Mucosa of descending colon (tissue), 3 donors: ENCODE data around the gene BIRC7. TPM values are rescaled to one million over a fixed set of nuclear protein-coding genes. Genes with fewer than 3 reads are reported as not detected.

Source experiments
- ATAC-seq: fragments of 200-7000 bp; cut with Tn5 transposase; one replicate; pipeline ENCODE4 v1.9.1; 2020; ENCODE audit warnings: mild to moderate bottlenecking, moderate library complexity
- DNase-seq, 3 donors: peaks; one replicate each; pipeline ENCODE4 v3.0.0-alpha.2; 2020
- H3K36me3 ChIP-seq: fragments of 200-600 bp; one replicate; pipeline ENCODE4 v1.8.0; 2021; ENCODE audit warnings: low read depth, mild to moderate bottlenecking
- H3K4me1 ChIP-seq: fragments of 200-600 bp; one replicate; pipeline ENCODE4 v1.8.0; 2021; ENCODE audit warnings: low read depth, mild to moderate bottlenecking
- H3K4me3 ChIP-seq: fragments of 200-600 bp; one replicate; pipeline ENCODE4 v1.8.0; 2021; ENCODE audit warnings: mild to moderate bottlenecking
- H3K9me3 ChIP-seq: fragments of 200-600 bp; one replicate; pipeline ENCODE4 v1.8.0; 2021; ENCODE audit warnings: mild to moderate bottlenecking
- CTCF ChIP-seq: fragments of 200-600 bp; IDR thresholded peaks from one replicate; pipeline ENCODE4 v1.8.0; 2022; ENCODE audit warnings: antibody characterized with exemption, mild to moderate bottlenecking
- intact Hi-C, 2 donors: fragments of 100-400 bp; cut with DNase I in 1 of 2; cut with micrococcal nuclease in 1 of 2; formaldehyde crosslinking; loops; one replicate each; pipeline versions ENCODE4 v1.11.0 to v1.11.1; 2022; cut with DNase I, micrococcal nuclease
- total RNA-seq, 3 donors: library from RNA; stranded (reverse); fragmentation: NEBNext Ultra II Directional in 2 of 3; extraction: Animal tissue kit (Norgen Biotek cat#: 25700) in 2 of 3; gene quantifications; one replicate each; pipeline versions ENCODE4 v1.2.1 to v1.2.4, GENCODE V29; 2021 to 2023
- donor health status: DM: no; HTN: no; CAD: no; lungs with moderate emphysema.
- donor health status: DM: no; HTN: no; CAD: no.
- donor health status: DM: no; HTN: yes; CAD: no.

BIRC7 gene
- total RNA-seq, 3 donors from 2014 or later = 0.22 TPM; not detected in 2

GRCh38 chr20:63192721-63193120 is 43.0 kb upstream of the BIRC7 start:
- no peaks in the 10 kb centered on the region for H3K4me1 ChIP-seq
- DNase-seq = peak in 1 of 3 donors; percentile 27
- H3K9me3 ChIP-seq = no peaks in the 10 kb centered on the region
- no peaks in the 10 kb centered on the region for H3K36me3 ChIP-seq
- no peak for TF ChIP-seq CTCF
- no peak for ATAC-seq
- no peak overlapping the region for H3K4me3 ChIP-seq
- intact Hi-C loops = no loop called here

GRCh38 chr20:63194007-63194796 is 41.5 kb upstream of the BIRC7 start:
- H3K4me1 ChIP-seq = no peaks in the 10 kb centered on the region
- peak in 1 of 3 donors; percentile 4 for DNase-seq
- H3K36me3 ChIP-seq = no peaks in the 10 kb centered on the region
- no peak overlapping the region for H3K4me3 ChIP-seq
- no peak for TF ChIP-seq CTCF
- no peak for ATAC-seq
- no peaks in the 10 kb centered on the region for H3K9me3 ChIP-seq
- intact Hi-C loops = no loop called here

- intact Hi-C loops = no loop called here
- Histone ChIP-seq H3K4me3 (no peak overlapping the region), H3K36me3 (no peaks in the 10 kb centered on the region), H3K4me1 (no peaks in the 10 kb centered on the region), H3K9me3 (no peaks in the 10 kb centered on the region)
- DNase-seq (no peak), ATAC-seq (no peak)
- no peak for TF ChIP-seq CTCF
Measured at GRCh38 chr20:63194797-63195173, 40.9 kb upstream of the BIRC7 start.

DNA sequence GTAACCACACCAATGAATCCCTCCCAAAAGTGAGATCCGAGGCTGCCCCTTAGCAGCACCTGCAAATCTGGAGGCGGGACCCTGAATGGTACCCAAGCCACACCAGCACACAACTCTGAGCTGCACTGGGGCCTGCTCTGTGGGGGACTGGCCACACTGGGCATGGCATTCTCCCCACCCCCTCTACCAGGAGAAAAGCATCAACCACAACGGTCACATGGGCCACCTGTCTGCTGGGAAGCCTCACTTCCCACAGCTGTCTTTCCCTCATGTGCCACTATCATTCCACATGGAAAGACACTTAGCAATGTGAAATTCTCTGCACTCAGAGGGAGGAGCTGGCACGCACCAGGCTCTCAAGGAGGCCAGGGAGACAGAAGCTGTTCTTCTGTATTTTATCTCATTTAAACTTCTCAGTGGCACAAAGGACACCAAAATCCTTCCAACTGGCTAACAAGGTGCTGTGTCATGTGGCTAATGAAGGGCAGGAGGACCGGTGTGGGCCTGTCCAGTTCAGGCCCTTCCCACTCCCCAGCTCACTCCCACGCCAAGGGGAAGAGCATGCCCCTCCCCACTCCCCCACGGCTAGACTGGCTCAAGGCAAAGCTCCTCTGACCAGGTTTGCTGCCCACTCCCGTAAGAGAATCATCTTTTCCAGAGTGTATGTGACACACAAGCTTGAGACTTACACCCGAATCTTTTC is 38.8 kb upstream of the BIRC7 start:
- no peaks in the 10 kb centered on the region for H3K9me3 ChIP-seq
- no peaks in the 10 kb centered on the region for H3K4me1 ChIP-seq
- no peak overlapping the region for H3K4me3 ChIP-seq
- peak in 1 of 3 donors; percentile 19 for DNase-seq
- H3K36me3 ChIP-seq = no peaks in the 10 kb centered on the region
- intact Hi-C loops = no loop called here
- no peak for ATAC-seq
- TF ChIP-seq CTCF = no peak

DNA sequence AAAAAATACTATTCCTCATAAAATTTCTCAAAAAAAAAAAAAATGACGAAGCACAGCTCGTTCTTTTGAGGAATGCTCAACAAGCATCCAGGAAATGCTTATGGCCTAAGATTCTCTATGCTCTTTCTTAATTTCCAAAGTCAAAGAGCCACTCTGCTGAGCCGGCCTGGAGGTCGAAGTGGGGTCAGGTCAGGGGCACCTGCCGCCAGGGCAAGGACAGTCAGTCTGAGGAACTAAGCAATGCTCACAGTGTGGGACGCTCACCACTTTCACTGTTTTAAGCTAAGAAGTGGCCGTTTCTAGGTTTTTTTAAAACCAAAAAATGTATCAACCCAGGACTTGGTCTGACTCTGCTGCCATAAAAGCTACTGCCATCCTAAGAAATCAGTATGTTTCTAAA is 37.1 kb upstream of the BIRC7 start:
- no peak for ATAC-seq
- no peak for TF ChIP-seq CTCF
- peak in 1 of 3 donors; percentile 7 for DNase-seq
- Histone ChIP-seq H3K4me3 (no peak overlapping the region), H3K4me1 (no peaks in the 10 kb centered on the region), H3K36me3 (no peaks in the 10 kb centered on the region), H3K9me3 (no peaks in the 10 kb centered on the region)
- intact Hi-C loops = no loop called here
